SK-N-SH treated with all-trans-retinoic acid at 6 μM for 48 hours (cell line): ENCODE measurements around the gene SSNA1.

ENCODE experiments used
- BACH2 ChIP-seq: fragments of 250-450 bp; sonication (Bioruptor Pico); IDR thresholded peaks from 2 replicates; pipeline ENCODE4 v1.9.0; 2021; ENCODE audit warnings: mild to moderate bottlenecking, borderline replicate concordance
- OSR1 ChIP-seq: fragments of 250-450 bp; sonication (Bioruptor Pico); IDR thresholded peaks from 2 replicates; pipeline ENCODE4 v1.8.0; 2022; ENCODE audit warnings: moderate library complexity, mild to moderate bottlenecking, inconsistent platforms
- SNAI2 ChIP-seq: fragments of 250-450 bp; sonication (Bioruptor Pico); IDR thresholded peaks from 2 replicates; pipeline ENCODE4 v1.5.0; 2020; ENCODE audit warnings: mild to moderate bottlenecking, moderate library complexity
- TOX ChIP-seq: fragments of 250-450 bp; sonication (Bioruptor Pico); IDR thresholded peaks from 2 replicates; pipeline ENCODE4 v1.8.0; 2021; ENCODE audit warnings: mild to moderate bottlenecking, moderate library complexity, borderline replicate concordance
- ZNF565 ChIP-seq: fragments of 450-650 bp; formaldehyde crosslinking; conservative IDR thresholded peaks from 2 replicates; pipeline ENCODE4 v1.5.0; 2020; ENCODE audit warnings: low read depth, mild to moderate bottlenecking, moderate library complexity
- ZNF70 ChIP-seq: fragments of 450-650 bp; formaldehyde crosslinking; IDR thresholded peaks from 2 replicates; pipeline ENCODE4 v1.5.0; 2020; ENCODE audit warnings: mild to moderate bottlenecking, moderate library complexity
- TF ChIP-seq, protein P1 (sequence below): fragments of 250-450 bp; sonication (Bioruptor Pico); IDR thresholded peaks from 2 replicates; pipeline ENCODE4 v1.8.0; 2020; ENCODE audit warnings: mild to moderate bottlenecking, moderate library complexity, borderline replicate concordance

DNA sequence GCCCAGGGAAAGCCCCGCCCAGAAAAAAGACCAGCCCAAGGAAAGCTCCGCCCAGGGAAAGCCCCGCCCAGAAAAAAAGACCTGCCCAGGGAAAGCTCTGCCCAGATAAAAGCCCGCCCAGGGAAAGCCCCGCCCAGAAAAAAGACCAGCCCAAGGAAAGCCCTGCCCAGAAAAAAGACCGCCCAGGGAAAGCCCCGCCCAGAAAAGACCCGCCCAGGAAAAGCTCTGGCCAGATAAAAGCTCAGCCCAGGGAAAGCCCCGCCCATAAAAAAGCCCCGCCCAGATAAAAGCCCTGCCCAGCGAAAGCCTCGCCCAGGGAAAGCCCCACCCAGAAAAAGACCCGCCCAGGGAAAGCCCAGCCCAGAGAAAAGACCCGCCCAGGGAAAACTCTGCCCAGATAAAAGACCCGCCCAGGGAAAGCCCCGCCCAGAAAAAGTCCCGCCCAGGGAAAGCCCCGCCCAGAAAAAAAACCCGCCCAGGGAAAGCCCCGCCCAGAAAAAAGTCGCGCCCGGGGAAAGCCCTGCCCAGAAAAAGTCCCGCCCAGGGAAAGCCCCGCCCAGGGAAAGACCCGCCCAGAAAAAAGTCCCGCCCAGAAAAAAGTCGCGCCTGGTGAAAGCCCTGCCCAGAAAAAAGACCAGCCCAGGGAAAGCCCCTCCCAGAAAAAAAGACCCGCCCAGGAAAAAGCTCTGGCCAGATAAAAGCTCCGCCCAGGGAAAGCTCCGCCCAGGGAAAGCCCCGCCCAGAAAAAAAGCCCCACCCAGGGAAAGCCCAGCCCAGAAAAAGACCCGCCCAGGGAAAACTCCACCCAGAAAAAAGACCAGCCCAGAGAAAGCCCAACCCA, 37.6 kb upstream of the SSNA1 start:
- TF ChIP-seq BACH2 (CRISPR knock-in tag) (no peak), OSR1 (CRISPR knock-in tag) (no peak), TOX (CRISPR knock-in tag) (no peak), SNAI2 (CRISPR knock-in tag) (no peak), ZNF70 (CRISPR knock-in tag) (no peak), ZNF565 (no peak)
- TF ChIP-seq, protein P1, sequence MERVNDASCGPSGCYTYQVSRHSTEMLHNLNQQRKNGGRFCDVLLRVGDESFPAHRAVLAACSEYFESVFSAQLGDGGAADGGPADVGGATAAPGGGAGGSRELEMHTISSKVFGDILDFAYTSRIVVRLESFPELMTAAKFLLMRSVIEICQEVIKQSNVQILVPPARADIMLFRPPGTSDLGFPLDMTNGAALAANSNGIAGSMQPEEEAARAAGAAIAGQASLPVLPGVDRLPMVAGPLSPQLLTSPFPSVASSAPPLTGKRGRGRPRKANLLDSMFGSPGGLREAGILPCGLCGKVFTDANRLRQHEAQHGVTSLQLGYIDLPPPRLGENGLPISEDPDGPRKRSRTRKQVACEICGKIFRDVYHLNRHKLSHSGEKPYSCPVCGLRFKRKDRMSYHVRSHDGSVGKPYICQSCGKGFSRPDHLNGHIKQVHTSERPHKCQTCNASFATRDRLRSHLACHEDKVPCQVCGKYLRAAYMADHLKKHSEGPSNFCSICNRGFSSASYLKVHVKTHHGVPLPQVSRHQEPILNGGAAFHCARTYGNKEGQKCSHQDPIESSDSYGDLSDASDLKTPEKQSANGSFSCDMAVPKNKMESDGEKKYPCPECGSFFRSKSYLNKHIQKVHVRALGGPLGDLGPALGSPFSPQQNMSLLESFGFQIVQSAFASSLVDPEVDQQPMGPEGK (CRISPR knock-in tag), result no peak
